Lung (tissue), 12 donors: ENCODE measurements around the gene CCT5. TPM values are rescaled to one million over a fixed set of nuclear protein-coding genes. Genes with fewer than 3 reads are reported as not detected.

Source experiments
- ATAC-seq: fragments of 200-7000 bp; cut with Tn5 transposase; one replicate; pipeline ENCODE4 v1.9.1; 2020; ENCODE audit warnings: moderate number of reproducible peaks; ENCODE audit not compliant: insufficient read depth, low FRiP score
- DNase-seq, 3 donors: peaks; one replicate each; pipeline ENCODE4 v3.0.0-alpha.2; 2013 to 2017
- H3K27ac ChIP-seq, 2 donors: one replicate each; pipeline ENCODE4 v1.5.1; 2013; ENCODE audit warnings: mild to moderate bottlenecking in 2 of 2, moderate library complexity in 2 of 2, control low read depth in 1 of 2, inconsistent platforms in 1 of 2, low read depth in 1 of 2, low read length in 1 of 2
- H3K27me3 ChIP-seq, 3 donors: one replicate each; pipeline ENCODE4 v1.5.1; 2013; ENCODE audit warnings: low read length in 2 of 3; ENCODE audit not compliant: control insufficient read depth in 3 of 3, insufficient read depth in 3 of 3
- H3K36me3 ChIP-seq, 4 donors: one replicate each; pipeline ENCODE4 v1.5.1; 2013; ENCODE audit warnings: low read length in 4 of 4, mild to moderate bottlenecking in 1 of 4, moderate library complexity in 1 of 4; ENCODE audit not compliant: control insufficient read depth in 4 of 4, insufficient read depth in 4 of 4
- H3K4me1 ChIP-seq, 5 donors: one replicate each; pipeline ENCODE4 v1.5.1; 2013; ENCODE audit warnings: low read length in 5 of 5, mild to moderate bottlenecking in 2 of 5, moderate library complexity in 1 of 5; ENCODE audit not compliant: control insufficient read depth in 5 of 5, insufficient read depth in 5 of 5
- H3K4me3 ChIP-seq: one replicate; pipeline ENCODE4 v1.5.1; 2013; ENCODE audit warnings: mild to moderate bottlenecking, control low read depth, moderate library complexity
- H3K9ac ChIP-seq, 2 donors: one replicate each; pipeline ENCODE4 v1.5.1; 2013; ENCODE audit warnings: low read length in 2 of 2, control low read depth in 1 of 2; ENCODE audit not compliant: insufficient read depth in 1 of 2
- H3K9me3 ChIP-seq, 4 donors: one replicate each; pipeline ENCODE4 v1.5.1; 2013; ENCODE audit warnings: low read length in 3 of 4, mild to moderate bottlenecking in 1 of 4, moderate library complexity in 1 of 4; ENCODE audit not compliant: control insufficient read depth in 4 of 4, insufficient read depth in 3 of 4
- WGBS, 2 donors: extraction: QIAGEN DNeasy Blood & Tissue Kit; methylation state at CpG; one replicate each; pipeline ENCODE4 v1.1.7; 2013; 5-methylcytosine and 5-hydroxymethylcytosine counted together
- polyA plus RNA-seq, 2 donors: library from polyadenylated mRNA; stranded (reverse); fragments of 200-250 nt; gene quantifications; one replicate each; pipeline ENCODE4 v1.2.1, GENCODE V29; 2013
- total RNA-seq, 2 donors: library from RNA; depleted of rRNA in 1 of 2; stranded (reverse); fragments of >200 nt in 1 of 2; gene quantifications; one replicate each; pipeline ENCODE4 v1.2.1, GENCODE V29; 2014 to 2021
- TF ChIP-seq, protein P1 (sequence below): IDR thresholded peaks from 2 replicates; pipeline ENCODE4 v1.5.1; 2012; ENCODE audit warnings: mild to moderate bottlenecking; ENCODE audit errors: control extremely low read depth, extremely low read depth
- donor health status: control.
- donor health status: control.
- donor health status: Bipolar disorder and iron deficiency.
- donor health status: healthy.
- donor health status: DM: yes; HTN: yes; CAD: no.

Gene CCT5
- total and polyA plus RNA-seq, 4 donors: 127 to 257 (median 155) TPM

DNA sequence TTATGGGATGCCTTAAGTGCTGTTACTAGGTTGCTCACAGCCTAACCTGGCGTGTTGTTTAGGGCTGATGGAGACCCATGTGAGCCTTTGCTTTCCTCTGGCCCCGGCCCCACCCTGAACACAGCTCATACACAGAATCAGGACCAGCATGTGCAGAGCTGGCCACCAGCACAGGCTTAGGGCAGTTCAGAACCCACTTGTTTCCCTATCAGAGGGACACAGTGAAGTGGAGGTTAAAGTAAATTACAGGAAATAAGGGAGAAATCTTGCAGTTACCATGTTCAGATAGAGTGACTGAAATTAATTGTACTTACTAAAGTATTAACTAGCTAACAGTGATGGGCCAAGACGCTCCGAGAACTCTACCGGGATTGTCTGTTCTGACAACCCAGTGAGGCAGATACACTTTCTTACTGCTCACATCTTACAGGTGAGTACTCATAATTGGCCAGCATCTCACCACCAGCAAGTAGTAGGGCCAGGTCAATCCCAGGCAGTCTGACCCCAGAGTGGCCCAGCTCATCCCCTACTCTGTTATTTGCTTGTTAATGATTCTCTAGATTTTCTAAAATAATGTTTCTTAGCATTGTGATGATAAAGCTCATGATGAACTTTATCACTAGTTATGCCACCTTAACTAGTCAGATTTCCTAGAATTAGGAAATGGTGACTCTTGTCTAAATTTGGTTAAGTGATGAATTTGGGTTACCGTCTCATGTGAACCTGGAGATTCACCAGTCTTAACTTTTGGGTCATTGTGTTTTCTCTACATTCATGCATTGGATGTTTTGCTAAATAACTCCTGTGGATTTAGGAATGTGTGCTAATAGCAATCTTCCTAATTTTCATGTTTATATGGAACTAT is 15.4 kb downstream of the CCT5 start:
- DNase-seq (no peak), ATAC-seq (no peak)
- no peaks in the 10 kb centered on the region for H3K4me1 ChIP-seq
- no peak overlapping the region for H3K9ac ChIP-seq
- peaks cover 22 to 42% (median 29%) of the 10 kb centered on the region in 4 donors for H3K36me3 ChIP-seq
- H3K9me3 ChIP-seq: no peaks in the 10 kb centered on the region
- H3K27me3 ChIP-seq: no peaks in the 10 kb centered on the region
- WGBS, 2 donors: 62 to 71% methylated on average over 6 of the region's 6 CpGs
- no peak overlapping the region for H3K4me3 ChIP-seq
- TF ChIP-seq, protein P1, sequence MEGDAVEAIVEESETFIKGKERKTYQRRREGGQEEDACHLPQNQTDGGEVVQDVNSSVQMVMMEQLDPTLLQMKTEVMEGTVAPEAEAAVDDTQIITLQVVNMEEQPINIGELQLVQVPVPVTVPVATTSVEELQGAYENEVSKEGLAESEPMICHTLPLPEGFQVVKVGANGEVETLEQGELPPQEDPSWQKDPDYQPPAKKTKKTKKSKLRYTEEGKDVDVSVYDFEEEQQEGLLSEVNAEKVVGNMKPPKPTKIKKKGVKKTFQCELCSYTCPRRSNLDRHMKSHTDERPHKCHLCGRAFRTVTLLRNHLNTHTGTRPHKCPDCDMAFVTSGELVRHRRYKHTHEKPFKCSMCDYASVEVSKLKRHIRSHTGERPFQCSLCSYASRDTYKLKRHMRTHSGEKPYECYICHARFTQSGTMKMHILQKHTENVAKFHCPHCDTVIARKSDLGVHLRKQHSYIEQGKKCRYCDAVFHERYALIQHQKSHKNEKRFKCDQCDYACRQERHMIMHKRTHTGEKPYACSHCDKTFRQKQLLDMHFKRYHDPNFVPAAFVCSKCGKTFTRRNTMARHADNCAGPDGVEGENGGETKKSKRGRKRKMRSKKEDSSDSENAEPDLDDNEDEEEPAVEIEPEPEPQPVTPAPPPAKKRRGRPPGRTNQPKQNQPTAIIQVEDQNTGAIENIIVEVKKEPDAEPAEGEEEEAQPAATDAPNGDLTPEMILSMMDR: no peak
- peak overlapping the region in 1 of 2 donors; percentile 35 for H3K27ac ChIP-seq

DNA sequence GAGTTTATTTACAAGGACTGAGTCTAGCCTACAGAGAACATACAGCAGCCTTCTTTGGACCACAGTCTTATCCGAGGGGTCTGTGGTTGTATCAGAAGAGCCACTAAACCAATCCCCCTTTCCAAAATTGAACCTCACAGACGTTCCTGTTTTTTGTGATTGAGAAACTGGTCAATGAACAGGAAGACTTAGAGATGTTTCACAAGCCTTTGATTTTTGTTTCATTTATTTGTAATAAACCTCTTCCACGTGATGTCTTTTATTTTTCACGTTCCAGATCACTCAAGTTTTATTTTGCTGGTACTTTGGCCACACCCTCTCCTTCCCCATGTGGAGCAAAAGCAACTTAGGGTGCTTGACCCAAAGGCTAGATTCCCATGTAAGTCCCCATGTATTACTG is 16.1 kb downstream of the CCT5 start:
- H3K27ac ChIP-seq: no peak overlapping the region

GRCh38 chr5:10266839-10267238 is 16.8 kb downstream of the CCT5 start:
- peaks cover 0 to 1% (median 0%) of the 10 kb centered on the region in 5 donors for H3K4me1 ChIP-seq
- no peak for ATAC-seq
- TF ChIP-seq, protein P1: no peak
- peaks cover 12 to 29% (median 19%) of the 10 kb centered on the region in 4 donors for H3K36me3 ChIP-seq
- H3K27me3 ChIP-seq: no peaks in the 10 kb centered on the region
- DNase-seq: no peak
- H3K4me3 ChIP-seq: no peak overlapping the region
- 87 to 88% methylated on average over 4 of the region's 4 CpGs for WGBS, 2 donors
- no peaks in the 10 kb centered on the region for H3K9me3 ChIP-seq
- no peak overlapping the region for H3K9ac ChIP-seq
- no peak overlapping the region for H3K27ac ChIP-seq

More for the DNA sequence above, 16.1 kb downstream of the CCT5 start:
- Histone ChIP-seq H3K4me1 (no peaks in the 10 kb centered on the region), H3K9me3 (no peaks in the 10 kb centered on the region), H3K9ac (no peak overlapping the region), H3K36me3 (peaks cover 16 to 36% (median 23%) of the 10 kb centered on the region in 4 donors), H3K27me3 (no peaks in the 10 kb centered on the region), H3K4me3 (no peak overlapping the region)
- WGBS, 2 donors: 29 to 57% methylated on average over 4 of the region's 4 CpGs
- TF ChIP-seq, protein P1: no peak
- DNase-seq (no peak), ATAC-seq (no peak)
